Activated CD8-positive, alpha-beta T cell treated with anti-CD3 and anti-CD28 coated beads for 36 hours (primary cell): ENCODE results near the gene ROCK2. TPM values are rescaled to one million over a fixed set of nuclear protein-coding genes. Genes with fewer than 3 reads are reported as not detected.

Source experiments
- ATAC-seq: fragments of 200-7000 bp; cut with Tn5 transposase; one replicate; pipeline ENCODE4 v1.10.0; 2021; ENCODE audit warnings: mild to moderate bottlenecking, moderate library complexity
- CTCF ChIA-PET: fragments of 350-600 bp; sonication (Branson Sonifier 250); formaldehyde crosslinking; loops from one replicate; lab custom pipeline; 2021; ENCODE audit warnings: antibody characterized with exemption; lab: Charles Lee
- POLR2A ChIA-PET: fragments of 350-600 bp; sonication (Branson Sonifier 250); formaldehyde crosslinking; loops from one replicate; lab custom pipeline; 2021; ENCODE audit warnings: antibody characterized with exemption; lab: Charles Lee
- DNase-seq: peaks from one replicate; pipeline ENCODE4 v3.0.0-alpha.2; 2020
- H3K27ac Mint-ChIP-seq: one replicate; pipeline ENCODE4 v1.8.0; 2021; ENCODE audit warnings: mild to moderate bottlenecking, mixed read lengths
- H3K27me3 Mint-ChIP-seq: one replicate; pipeline ENCODE4 v1.8.0; 2021; ENCODE audit warnings: mixed read lengths
- H3K36me3 Mint-ChIP-seq: one replicate; pipeline ENCODE4 v1.8.0; 2021; ENCODE audit warnings: low read depth, mixed read lengths
- H3K4me1 Mint-ChIP-seq: one replicate; pipeline ENCODE4 v1.8.0; 2021; ENCODE audit warnings: low read depth, mixed read lengths
- H3K4me3 Mint-ChIP-seq: one replicate; pipeline ENCODE4 v1.8.0; 2021; ENCODE audit warnings: mild to moderate bottlenecking, moderate library complexity, mixed read lengths
- H3K9me3 Mint-ChIP-seq: one replicate; pipeline ENCODE4 v1.8.0; 2021; ENCODE audit warnings: mixed read lengths
- CTCF ChIP-seq: fragments of 200-600 bp; IDR thresholded peaks from one replicate; pipeline ENCODE4 v1.8.0; 2022; ENCODE audit warnings: antibody characterized with exemption, mild to moderate bottlenecking
- intact Hi-C: fragments of 100-400 bp; cut with micrococcal nuclease; formaldehyde crosslinking; loops from one replicate; pipeline ENCODE4 v1.10.0; 2022
- total RNA-seq, 2 experiments: library from RNA; stranded (reverse); gene quantifications; one replicate each; pipeline ENCODE4 v1.2.3, GENCODE V29; 2021

The ROCK2 gene
- total RNA-seq, 2 experiments from 2014 or later, result 12.7 to 13.9 TPM

GRCh38 chr2:11242542-11243174 is 101.8 kb downstream of the ROCK2 start:
- no peaks in the 10 kb centered on the region for H3K4me1 Mint-ChIP-seq
- CTCF ChIA-PET, result no interaction called here
- H3K9me3 Mint-ChIP-seq, result no peaks in the 10 kb centered on the region

GRCh38 chr2:11241412-11242203 is 102.8 kb downstream of the ROCK2 start:
- intact Hi-C loops, result no loop called here
- H3K27me3 Mint-ChIP-seq, result no peaks in the 10 kb centered on the region
- ChIA-PET POLR2A (interaction anchor here (0.6 kb wide), 1 partner anchor 25 kb away, joined by 4 read pairs; no protein-coding TSS in a partner anchor), CTCF (no interaction called here)
- H3K9me3 Mint-ChIP-seq, result no peaks in the 10 kb centered on the region
- no peak overlapping the region for H3K4me3 Mint-ChIP-seq
- H3K36me3 Mint-ChIP-seq, result peaks cover 2% of the 10 kb centered on the region
- H3K27ac Mint-ChIP-seq, result no peak overlapping the region
- no peak for ATAC-seq
- no peak for DNase-seq
- no peak for TF ChIP-seq CTCF
- H3K4me1 Mint-ChIP-seq, result peaks cover 2% of the 10 kb centered on the region

More at GRCh38 chr2:11242542-11243174, 101.8 kb downstream of the ROCK2 start:
- ATAC-seq, result no peak
- H3K4me3 Mint-ChIP-seq, result no peak overlapping the region
- POLR2A ChIA-PET, result no interaction called here
- H3K27me3 Mint-ChIP-seq, result no peaks in the 10 kb centered on the region
- TF ChIP-seq CTCF, result no peak
- no peak overlapping the region for H3K27ac Mint-ChIP-seq
- intact Hi-C loops, result no loop called here
- no peak for DNase-seq
- H3K36me3 Mint-ChIP-seq, result peaks cover 2% of the 10 kb centered on the region

- Mint-ChIP-seq H3K9me3 (no peaks in the 10 kb centered on the region), H3K27ac (no peak overlapping the region), H3K27me3 (no peaks in the 10 kb centered on the region), H3K36me3 (peaks cover 2% of the 10 kb centered on the region), H3K4me1 (peaks cover 7% of the 10 kb centered on the region), H3K4me3 (no peak overlapping the region)
- ATAC-seq (no peak), DNase-seq (no peak)
- CTCF ChIA-PET, result no interaction called here
- POLR2A ChIA-PET, result interaction anchor here (0.7 kb wide), 1 partner anchor 522 kb away, joined by 3 read pairs; no protein-coding TSS in a partner anchor
- intact Hi-C loops, result loop anchor here (5.0 to 10.0 kb wide), 3 partner anchors 155 to 342 kb away; no protein-coding TSS in a partner anchor
- TF ChIP-seq CTCF, result no peak
Measured at GRCh38 chr2:11239666-11240462, 104.6 kb downstream of the ROCK2 start.

GRCh38 chr2:11239147-11239546 is 105.3 kb downstream of the ROCK2 start:
- Mint-ChIP-seq H3K27me3 (no peaks in the 10 kb centered on the region), H3K4me3 (no peak overlapping the region), H3K27ac (no peak overlapping the region), H3K36me3 (peaks cover 2% of the 10 kb centered on the region), H3K9me3 (no peaks in the 10 kb centered on the region), H3K4me1 (peaks cover 7% of the 10 kb centered on the region)
- TF ChIP-seq CTCF, result no peak
- DNase-seq (no peak), ATAC-seq (no peak)
- ChIA-PET POLR2A (interaction anchor here (0.6 to 0.7 kb wide), 2 partner anchors 344 to 522 kb away, joined by 3 to 5 read pairs; no protein-coding TSS in a partner anchor), CTCF (no interaction called here)
- intact Hi-C loops, result loop anchor here (5.0 to 10.0 kb wide), 3 partner anchors 156 to 343 kb away; no protein-coding TSS in a partner anchor
